IPS-NIHi7 (cell line): Measurements from ENCODE around the gene STK32B.

Experiments
- DNase-seq: peaks from one replicate; pipeline ENCODE4 v3.0.0; 2012; ENCODE audit warnings: mixed read lengths; ENCODE audit errors: extremely low spot score

The STK32B gene

DNA sequence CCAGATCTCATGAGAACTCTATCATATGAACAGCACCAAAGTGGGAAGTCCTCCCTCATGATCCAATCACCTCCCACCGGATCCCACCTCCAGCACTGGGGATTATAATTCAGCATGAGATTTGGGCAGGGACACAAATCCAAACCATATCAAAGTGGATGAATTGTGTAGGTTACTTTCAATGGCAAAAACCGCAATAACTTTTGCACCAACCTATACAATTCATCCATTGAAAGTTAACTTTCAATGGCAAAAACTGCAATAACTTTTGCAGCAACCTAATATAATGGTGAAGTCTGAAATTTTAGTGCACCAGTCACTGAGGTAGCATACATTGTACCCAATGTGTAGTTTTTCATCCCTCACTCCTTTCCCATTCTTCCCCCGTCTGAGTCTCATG lies 16.6 kb downstream of the STK32B start:
- no peak for DNase-seq

DNA sequence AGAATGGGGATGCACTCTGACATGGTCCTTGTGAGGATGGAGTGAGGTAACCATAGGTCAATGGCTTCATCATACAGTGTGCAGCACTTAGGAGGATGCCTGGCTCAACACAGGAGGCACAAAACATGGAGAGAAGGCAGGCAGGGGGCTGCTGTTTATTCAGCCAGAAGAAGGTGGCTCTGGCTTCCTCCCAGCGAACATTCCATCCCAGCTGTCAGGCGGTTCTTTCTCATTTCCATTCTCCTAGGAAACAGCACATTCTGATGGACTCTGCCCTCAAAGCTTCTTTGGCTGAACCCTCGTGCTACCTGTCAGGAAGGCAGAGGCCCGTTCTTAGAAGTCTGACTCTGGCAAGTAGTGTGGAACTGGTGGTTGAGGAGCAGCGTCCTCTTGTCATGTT lies 18.6 kb downstream of the STK32B start:
- DNase-seq, result no peak

DNA sequence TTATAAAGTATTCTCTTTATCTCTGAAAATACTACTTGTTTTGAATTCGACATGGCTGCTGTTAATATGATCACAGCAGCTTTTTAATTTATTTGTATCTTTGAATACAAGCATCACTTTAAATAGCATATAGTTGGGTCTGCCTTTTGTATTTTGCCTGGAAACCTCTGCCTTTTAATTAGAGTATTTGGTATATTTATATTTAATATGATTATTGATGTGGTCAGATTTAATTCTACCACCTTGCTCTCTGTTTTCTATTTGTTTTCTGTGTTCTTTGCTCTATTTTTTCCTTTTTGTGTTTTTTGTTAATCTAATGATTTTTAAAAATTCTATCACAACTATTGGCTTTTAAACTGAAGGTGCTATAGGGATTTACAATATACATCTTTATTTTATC lies 21.7 kb downstream of the STK32B start:
- no peak for DNase-seq

DNA sequence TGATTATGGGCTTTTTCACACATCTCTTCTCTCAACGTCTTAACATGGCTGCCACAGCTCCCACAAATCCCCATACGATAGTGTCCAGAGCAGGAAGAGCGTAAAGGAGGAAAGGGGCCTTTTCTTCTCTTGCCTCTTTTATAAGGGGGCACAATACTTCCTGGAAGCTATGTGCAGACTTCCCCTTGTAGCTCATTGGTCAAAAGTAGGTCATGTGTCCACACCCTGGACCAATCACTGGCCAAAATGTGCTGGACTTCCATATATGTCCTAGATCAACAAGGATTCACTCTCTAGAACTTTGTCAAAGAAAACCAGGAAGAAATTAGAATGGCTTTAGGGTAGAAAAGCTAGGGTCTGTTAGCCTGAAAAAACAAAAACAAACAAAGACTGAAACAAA lies 26.7 kb downstream of the STK32B start:
- no peak for DNase-seq

DNA sequence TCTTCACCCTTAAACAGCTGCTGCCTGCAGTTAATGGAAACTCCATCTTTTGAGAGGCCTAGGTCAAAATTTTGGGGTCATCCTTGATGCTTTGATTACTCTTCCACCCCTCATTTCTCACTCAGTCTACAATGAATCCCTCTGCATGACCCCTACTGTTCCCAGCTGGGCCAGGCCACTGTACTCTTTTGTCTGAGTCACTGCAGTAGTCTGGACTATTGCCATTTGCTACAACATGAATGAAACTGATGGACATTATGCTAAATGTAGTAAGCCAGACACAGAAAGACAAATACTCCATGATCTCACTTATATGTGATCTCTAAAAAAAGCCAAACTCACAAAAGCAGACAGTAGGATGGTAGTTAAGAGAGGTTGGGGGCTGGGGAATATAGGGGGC lies 28.3 kb downstream of the STK32B start:
- no peak for DNase-seq

DNA sequence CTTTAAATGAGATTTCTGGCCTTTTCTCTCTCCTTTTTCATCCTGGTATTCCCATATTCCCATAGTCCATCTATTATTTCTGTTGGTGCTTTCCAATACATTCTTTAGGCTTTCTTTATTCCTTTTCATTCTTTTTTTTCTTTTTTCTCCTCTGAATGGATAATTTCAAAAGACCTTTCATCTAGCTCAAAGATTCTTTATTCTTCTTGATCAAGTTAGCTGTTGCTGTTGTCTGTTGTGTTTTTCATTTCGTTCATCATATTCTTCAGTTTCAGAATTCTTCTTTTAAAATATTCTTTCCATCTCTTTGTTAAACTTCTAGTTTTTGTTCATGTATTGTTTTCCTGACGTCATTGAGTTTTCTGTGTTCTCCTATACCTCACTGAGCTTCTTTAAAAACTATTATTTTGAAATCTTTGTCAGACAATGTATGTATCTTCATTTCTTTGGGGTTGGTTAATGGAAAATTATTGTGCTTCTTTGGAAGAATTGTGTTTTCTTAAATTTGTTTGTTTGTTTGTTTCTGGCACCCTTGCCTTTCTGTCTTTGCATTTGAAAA lies 30.2 kb downstream of the STK32B start:
- DNase-seq, result no peak

DNA sequence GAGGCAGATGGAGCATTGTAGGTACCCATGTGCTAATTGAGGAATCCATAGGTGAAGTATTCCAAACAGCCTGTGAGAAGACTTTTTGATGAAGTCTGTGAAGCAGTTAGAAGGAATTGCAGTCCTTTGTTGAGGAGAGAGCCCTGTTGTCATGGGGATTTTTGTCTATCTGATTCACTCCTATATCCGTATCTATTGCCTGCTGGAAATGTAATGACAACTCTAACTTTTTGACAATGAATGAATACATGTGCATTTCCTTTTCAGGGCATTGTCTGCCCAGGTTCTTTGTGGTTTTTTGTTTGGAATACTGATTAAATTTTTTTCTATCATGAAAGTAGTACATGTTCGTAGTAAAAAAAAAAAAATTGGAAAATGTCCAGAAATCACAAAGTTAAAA lies 31.1 kb downstream of the STK32B start:
- no peak for DNase-seq

DNA sequence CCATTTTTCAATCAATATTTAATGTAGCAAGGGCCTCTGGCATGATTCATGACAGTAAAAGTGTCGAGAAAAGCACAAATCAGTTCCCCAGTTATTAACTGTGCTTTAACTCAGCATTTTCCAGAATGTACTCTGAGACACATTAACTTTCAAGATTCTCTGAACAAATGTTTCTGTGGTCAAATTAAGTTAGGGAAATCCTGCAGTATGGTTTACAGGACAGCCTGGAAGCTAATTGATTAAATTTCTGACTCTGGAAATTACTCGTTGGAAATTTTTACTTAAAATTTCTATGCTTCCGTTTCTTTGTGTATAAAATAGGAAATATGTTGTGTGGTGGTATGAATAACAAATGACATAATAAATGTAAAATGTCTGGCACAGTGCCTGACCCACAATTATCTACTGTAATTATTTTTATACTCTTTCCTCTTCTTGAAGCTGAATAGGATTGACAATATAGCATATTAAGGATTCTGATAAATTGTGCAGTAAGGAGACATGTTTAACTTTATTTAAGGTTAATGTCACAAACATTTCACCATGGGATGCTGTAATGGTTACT lies 33.7 kb downstream of the STK32B start:
- DNase-seq, result no peak

DNA sequence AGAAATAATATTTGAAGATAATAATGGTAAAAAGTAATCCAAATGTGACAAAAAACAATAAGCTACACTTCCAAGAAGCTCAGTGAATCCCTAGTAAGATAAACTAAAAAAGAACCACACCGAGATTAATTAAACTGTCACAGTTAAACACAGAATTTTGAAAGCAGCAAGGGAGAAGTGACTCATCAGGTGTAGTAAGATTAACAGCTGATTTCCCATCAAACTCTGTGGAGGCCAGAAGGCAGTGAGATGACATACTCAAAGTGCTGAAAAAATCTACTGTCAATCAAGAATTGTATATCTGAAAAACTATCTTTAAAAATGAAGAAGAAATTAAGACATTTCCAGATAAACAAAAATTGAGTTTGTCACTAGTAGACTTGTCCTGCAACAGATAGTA lies 35.3 kb downstream of the STK32B start:
- no peak for DNase-seq

DNA sequence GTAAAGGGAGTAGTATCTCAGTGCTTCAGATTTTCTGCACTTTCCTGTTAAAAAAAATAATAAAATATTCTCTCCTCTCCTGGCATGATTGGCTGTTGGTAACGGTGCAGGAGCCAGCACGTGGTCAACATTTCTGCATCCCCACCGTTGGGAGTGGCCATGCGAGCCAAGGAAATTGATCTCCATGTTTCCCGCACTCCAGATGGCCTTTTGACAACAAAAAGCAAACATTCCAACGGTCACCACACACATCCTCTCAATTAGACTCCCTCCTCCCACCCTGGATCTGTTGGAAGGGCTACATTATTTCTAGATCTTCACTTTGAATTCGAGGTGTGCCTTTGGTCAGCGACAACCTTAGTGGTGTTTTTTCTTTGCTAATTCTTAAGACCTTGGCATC lies 45.0 kb downstream of the STK32B start:
- DNase-seq, result no peak

DNA sequence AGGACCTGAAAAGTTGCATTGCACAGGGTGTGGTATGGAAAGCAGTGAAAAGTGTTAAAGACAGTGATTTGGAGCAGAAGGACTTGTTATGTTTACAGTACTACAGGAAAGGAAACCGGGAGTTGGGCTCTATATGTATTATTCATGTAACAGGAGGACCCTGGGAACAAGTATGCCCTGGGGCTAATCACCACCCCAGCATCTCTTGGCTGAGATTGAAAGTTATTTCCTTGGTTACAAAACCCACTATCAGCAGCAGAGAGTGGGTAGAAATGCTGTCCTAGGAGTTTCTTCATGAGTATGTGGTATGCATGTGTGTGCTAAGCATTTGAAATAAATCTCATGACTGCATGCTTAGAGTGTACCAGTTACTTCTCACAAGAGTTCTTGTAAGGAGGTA lies 46.9 kb downstream of the STK32B start:
- DNase-seq, result no peak

DNA sequence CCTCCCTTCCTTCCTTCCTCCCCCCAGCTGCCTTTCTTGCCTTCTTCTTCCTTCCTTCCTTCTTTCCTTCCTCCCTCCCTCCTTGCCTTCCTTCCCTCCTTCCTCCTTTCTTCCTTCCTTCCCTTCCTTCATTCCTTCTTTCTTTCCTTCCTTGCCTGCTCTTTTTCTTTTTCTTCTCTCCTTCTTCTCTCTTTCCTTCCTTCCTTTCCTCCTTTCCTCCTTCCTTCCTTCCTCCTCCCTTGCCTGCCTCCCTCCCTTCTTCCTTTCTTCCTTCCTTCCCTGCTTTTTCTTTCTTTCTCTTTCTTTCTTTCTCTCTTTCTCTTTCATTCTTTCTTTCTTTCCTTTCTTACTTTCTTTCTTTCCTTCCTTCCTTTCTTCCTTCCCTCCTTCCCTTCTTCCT lies 49.1 kb downstream of the STK32B start:
- DNase-seq, result no peak

DNA sequence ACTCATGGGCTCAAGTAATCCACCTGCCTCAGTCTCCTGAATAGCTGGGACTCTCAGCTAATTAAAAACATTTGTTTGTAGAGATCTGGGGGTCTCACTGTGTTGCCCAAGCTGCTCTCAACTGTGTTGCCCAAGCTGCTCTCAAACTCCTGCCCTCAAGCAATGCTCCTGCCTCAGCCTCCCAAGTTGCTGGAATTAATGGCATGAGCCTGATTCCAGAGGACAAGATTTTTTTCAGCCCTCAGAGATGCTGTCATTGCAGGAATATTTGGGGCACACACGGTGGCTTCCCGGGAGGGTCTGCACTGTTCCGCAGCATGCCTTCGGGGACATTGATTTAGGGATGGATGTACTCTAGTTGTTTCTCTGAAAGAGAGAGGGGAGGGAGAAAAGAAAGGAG lies 49.7 kb downstream of the STK32B start:
- no peak for DNase-seq

DNA sequence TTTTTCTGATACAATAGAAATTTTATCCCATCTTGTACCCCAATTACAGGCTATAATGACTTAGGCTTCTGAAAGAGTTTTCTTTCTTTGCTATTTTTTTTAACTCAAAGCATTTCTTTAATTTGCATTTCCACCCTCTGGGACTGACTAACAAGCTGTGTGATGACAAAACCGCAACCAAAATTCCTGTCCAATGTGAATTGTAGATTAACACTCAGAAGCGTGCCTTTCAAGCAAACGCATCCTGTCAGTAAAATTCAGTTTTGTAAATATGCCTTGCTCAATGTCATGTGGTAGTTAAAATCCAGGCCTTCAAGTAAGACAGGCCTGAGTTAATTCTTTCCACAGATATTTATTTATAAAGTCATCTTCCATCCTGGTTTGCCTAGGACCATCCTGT lies 50.3 kb downstream of the STK32B start:
- DNase-seq, result no peak

DNA sequence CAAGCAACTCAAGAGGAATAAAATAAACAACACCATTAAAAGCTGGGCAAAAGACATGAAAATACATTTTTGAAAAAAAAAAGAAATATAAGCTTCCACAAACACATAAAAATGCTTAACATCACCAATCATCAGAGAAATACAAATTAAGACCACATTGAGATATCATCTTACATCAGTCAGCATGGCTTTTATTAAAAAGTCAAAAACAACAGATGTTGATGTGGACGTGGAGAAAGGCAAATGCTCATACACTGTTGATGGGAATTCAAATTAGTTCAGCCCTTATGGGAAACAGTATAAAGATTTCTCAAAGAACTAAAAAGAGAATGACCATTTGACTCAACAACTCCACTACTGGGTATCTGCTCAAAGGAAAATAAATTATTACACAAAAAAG lies 59.6 kb downstream of the STK32B start:
- DNase-seq, result no peak

DNA sequence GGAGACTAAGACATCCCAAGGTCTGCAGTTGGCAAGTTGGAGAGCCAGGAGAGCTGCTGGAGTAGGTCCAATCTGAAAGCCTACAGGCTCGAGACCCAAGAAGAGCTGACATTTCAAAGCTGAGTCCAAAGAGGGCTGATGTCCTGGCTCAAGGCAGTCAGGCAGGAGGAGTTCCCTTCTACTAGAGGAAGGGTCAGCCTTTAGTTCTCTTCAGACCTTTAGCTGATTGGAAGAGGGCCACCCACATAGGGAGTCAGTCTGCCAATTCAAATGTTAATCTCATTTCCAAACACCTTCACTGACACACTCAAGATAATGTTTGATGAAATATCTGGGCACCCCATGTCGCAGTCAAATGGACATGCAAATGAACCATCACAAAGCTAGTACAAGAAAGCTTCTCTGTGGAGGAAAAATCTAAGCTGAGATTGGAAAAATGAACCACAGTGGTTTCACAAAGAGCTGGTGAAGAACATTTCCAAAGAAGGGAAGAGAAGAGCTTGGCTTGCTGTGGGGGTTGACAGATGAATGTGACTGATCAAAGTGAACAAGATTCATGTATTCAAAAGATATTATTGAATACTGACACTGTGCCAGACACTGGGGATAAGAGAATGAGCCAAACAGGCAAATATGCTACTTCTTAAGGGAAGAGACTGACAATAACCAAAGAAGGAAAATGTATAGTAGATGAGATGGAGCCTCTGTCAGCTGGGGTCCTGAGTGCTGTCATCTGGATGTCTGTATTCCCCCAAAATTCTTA lies 61.2 kb downstream of the STK32B start:
- DNase-seq, result no peak

DNA sequence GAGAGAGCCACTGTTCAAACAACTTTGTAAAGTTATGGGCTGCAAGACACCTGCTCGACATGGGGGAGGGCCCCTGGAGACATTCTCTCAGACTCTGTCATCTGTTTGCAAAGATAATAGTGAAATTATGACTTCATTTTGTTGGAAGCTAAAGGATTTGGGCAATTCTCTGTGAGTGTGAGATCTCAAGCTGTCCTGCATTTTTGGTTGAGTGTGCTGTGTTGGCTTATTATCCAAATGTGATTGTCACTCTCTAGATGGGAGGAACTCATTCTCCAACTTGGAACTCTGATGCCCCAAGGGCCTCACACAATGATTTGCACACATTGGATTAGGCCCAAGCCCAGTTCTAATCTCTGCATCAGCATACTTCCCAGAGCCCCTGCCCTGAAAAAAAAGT lies 63.7 kb downstream of the STK32B start:
- no peak for DNase-seq

DNA sequence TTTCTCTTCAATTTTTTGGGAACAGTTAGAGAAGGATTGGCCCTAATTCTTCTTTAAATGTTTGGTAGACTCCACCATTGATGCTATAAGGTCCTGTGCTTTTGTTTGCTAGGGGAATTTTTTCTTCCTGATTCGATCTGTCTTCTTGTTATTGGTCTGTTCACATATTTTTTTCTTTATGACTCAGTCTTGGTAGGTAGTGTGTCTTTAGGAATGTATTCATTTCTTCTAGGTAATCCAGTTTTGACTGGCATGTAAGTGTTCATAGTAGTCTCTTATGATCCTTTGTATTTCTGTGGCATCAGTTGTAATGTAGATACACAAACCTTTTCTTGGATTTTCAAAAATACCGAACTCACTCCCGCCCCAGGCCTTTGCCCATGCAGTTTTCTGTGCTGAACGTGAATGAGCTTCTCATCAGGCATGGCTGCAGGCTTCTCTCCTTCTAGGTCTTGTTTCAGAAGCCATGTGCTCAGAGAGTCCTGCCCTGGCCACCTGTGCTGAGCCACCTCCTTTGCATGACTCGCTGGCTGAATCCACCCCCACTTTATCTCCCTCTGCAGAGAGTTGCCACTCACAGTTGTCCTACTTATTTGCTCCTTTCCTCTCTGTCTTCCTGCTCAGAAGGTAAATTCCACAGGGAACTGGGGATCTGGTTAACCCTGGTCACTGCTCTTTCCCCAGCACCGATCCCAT lies 67.0 kb downstream of the STK32B start:
- no peak for DNase-seq

DNA sequence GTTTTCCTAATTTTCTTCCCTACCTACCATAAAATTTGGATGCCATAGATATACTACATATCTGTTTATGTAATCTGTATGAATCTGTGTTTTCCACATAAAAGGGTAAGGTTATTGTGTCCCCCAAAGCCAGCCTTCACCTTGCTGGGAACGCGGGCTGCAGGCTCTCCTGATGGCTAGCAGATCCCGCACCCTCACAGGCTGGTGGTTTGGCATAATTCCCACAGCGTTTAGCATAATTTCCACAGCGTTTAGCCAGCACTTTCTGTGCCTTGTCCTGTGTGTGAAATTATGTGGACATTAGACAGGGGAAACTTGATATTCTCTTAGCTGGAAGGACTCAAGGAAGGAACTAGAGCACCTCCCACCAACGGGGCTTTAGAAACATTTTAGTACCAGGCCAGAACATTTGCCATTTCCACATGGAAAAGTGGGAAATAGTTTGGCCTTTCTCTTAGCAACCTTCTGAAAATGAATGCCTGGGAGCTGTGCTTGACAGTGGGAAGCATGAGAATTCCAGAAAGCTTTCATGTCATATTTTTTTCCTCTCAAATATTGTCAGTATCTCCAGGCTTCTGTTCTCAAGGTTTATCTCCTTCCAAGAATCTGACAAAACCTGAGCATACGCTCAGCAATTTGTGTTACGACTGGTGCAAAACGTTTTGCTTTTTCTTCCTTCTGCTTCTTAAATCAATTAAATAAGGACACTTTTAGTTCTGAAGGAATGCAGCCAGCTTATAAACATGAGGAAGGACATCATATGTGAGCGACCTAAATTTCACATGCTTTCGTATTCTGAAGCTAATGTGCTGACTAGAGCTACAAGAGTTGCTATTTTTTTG lies 67.9 kb downstream of the STK32B start:
- no peak for DNase-seq

DNA sequence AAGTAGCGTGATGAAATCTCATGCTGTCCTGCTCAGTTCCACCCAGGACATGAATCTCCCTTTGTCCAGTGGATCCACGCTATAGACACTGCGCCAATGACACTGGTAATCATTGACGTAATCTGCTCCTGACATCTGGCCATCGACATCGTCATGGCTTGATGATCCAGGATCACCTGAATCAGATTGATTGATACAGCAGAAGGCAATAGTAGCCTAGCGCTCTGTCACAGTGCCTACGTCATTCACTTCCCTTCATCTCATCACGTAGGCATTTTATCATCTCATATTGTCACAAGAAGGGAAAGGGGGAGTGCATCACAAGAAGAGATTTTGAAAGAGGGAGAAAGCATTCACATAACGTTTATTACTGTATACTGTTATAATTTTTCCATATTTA lies 68.8 kb downstream of the STK32B start:
- no peak for DNase-seq

DNA sequence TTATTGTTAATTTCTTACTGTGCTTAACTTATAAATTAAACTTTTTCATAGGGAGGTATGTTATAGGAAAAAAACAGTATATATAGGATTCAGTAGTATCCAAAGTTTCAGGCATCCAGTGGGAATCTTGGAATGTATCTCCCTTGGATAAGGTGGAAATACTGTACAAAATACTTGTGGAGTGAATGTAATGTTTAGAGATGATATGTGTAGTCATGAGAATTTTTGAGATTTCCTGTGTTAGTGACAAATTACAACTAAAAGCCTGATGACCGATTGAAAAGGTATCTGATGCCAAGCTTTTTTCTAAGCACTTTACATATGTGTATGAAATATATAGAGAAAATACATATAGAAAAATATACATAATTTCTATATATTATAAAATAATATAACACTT lies 69.2 kb downstream of the STK32B start:
- DNase-seq, result no peak

DNA sequence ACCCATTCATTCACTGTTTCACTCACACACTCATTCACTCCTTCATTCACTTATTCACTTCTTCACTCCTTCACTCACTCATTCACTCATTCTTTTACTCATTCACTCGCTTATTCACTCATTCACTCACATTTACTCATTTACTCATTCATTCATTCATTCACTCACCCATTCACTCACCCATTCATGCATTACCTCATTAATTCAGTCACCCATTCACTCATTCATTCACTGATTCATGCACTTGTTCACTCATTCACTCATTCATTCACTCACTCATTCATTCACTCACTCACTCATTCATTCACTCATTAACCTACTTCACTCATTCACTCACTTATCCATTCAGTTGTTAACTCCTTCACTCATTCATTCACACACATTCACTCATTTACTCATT lies 70.8 kb downstream of the STK32B start:
- no peak for DNase-seq
